Liver (tissue), 3 donors: Measurements from ENCODE around the gene NAE1.
"Not testable (repeated sequence)": the region's sequence is repeated elsewhere in the genome, so short reads cannot be mapped to it uniquely, and the experiment has no call there.

Experiments
- GABPA ChIP-seq, 2 donors: IDR thresholded peaks in 1 of 2; conservative IDR thresholded peaks in 1 of 2; 2 replicates each; pipeline ENCODE4 v1.6.1; 2016; ENCODE audit warnings: antibody characterized with exemption in 2 of 2, mild to moderate bottlenecking in 1 of 2, moderate library complexity in 1 of 2
- TF ChIP-seq, protein P1 (sequence below): fragments of 150-350 bp; IDR thresholded peaks from 2 replicates; pipeline ENCODE4 v1.5.1; 2017; ENCODE audit warnings: improper control_type of control experiment, low read depth, low read length; ENCODE audit not compliant: missing input control
- donor health status: healthy.
- donor health status: healthy.

DNA sequence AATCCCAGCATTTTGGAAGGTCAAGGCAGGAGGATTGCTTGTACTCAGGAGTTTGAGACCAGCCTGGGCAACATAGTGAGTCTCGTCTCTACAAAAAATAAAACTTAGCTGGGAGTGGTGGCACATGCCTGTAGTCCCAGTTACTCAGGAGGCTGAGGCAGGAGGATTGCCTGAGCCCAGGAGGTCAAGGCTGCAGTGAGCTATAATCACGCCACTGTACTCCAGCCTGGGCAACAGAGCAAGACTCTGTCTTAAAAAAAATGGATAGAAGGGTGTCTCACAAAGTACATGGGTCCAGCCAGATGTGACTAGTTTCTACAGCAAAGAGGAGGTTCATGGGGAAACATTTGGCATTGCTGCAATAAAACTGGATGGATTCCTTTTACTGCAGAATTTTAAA lies 40.6 kb upstream of the NAE1 start:
- TF ChIP-seq, protein P1, sequence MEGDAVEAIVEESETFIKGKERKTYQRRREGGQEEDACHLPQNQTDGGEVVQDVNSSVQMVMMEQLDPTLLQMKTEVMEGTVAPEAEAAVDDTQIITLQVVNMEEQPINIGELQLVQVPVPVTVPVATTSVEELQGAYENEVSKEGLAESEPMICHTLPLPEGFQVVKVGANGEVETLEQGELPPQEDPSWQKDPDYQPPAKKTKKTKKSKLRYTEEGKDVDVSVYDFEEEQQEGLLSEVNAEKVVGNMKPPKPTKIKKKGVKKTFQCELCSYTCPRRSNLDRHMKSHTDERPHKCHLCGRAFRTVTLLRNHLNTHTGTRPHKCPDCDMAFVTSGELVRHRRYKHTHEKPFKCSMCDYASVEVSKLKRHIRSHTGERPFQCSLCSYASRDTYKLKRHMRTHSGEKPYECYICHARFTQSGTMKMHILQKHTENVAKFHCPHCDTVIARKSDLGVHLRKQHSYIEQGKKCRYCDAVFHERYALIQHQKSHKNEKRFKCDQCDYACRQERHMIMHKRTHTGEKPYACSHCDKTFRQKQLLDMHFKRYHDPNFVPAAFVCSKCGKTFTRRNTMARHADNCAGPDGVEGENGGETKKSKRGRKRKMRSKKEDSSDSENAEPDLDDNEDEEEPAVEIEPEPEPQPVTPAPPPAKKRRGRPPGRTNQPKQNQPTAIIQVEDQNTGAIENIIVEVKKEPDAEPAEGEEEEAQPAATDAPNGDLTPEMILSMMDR = not testable (repeated sequence)
- TF ChIP-seq GABPA (IDR thresholded peaks at IDR 0.05 in 1 of 2, conservative IDR thresholded peaks at IDR 0.05 in 1 of 2) = not testable (repeated sequence)
